K562 (cell line): ENCODE measurements around the gene TAL1. TPM values are rescaled to one million over a fixed set of nuclear protein-coding genes. Genes with fewer than 3 reads are reported as not detected.
A peak's percentile ranks its signal among the peaks of the same experiment; 100 is the strongest.

Experiments
- ARID1B ChIP-seq: fragments of 450-650 bp; IDR thresholded peaks from 2 replicates; pipeline ENCODE4 v1.6.1; 2016; ENCODE audit warnings: antibody characterized with exemption, mild to moderate bottlenecking, inconsistent platforms
- ASH1L ChIP-seq: fragments of 450-650 bp; IDR thresholded peaks from 2 replicates; pipeline ENCODE4 v1.6.1; 2018; ENCODE audit warnings: borderline replicate concordance, mild to moderate bottlenecking, low read depth; ENCODE audit not compliant: partially characterized antibody
- BHLHE40 ChIP-seq: IDR thresholded peaks from 2 replicates; pipeline ENCODE4 v1.6.1; 2011; ENCODE audit warnings: low read length, improper control_type of control experiment
- BMI1 ChIP-seq: fragments of 150-350 bp; IDR thresholded peaks from 2 replicates; pipeline ENCODE4 v1.6.1; 2014; ENCODE audit warnings: low read length
- CSDE1 ChIP-seq, 2 experiments: fragments of 450-650 bp; IDR thresholded peaks; 2 replicates each; pipeline ENCODE4 v1.6.1; 2016; ENCODE audit warnings: mild to moderate bottlenecking in 1 of 2
- FOXA1 ChIP-seq: fragments of 450-650 bp; IDR thresholded peaks from 2 replicates; pipeline ENCODE4 v1.6.1; 2016; ENCODE audit warnings: mild to moderate bottlenecking, borderline replicate concordance
- FOXM1 ChIP-seq, 2 experiments: fragments of 450-650 bp in 1 of 2; sonication (generic) in 1 of 2; formaldehyde crosslinking in 1 of 2; IDR thresholded peaks; 2 replicates each; pipeline versions ENCODE4 v1.6.1 to v1.9.0; 2017 to 2022; ENCODE audit warnings: low read depth in 2 of 2, mild to moderate bottlenecking in 2 of 2, missing genetic modification reagents in 1 of 2, moderate library complexity in 1 of 2
- GTF2F1 ChIP-seq: IDR thresholded peaks from 2 replicates; pipeline ENCODE4 v1.6.1; 2011; ENCODE audit warnings: low read depth, low read length, improper control_type of control experiment
- HBP1 ChIP-seq: fragments of 450-650 bp; formaldehyde crosslinking; IDR thresholded peaks from 2 replicates; pipeline ENCODE4 v1.4.0; 2022; ENCODE audit warnings: missing genetic modification characterization
- HOMEZ ChIP-seq: fragments of 250-450 bp; sonication (Bioruptor Pico); IDR thresholded peaks from 2 replicates; pipeline ENCODE4 v1.4.0; 2020; ENCODE audit warnings: mild to moderate bottlenecking, moderate library complexity
- IRF1 ChIP-seq: sonication (generic); formaldehyde crosslinking; IDR thresholded peaks from 2 replicates; pipeline ENCODE4 v1.8.0; 2022; ENCODE audit warnings: missing genetic modification reagents, mild to moderate bottlenecking, borderline replicate concordance
- MED1 ChIP-seq: sonication (generic); formaldehyde crosslinking; IDR thresholded peaks from 2 replicates; pipeline ENCODE4 v1.8.1; 2023; ENCODE audit warnings: missing genetic modification reagents, borderline replicate concordance
- MIER1 ChIP-seq: fragments of 450-650 bp; IDR thresholded peaks from 2 replicates; pipeline ENCODE4 v1.6.1; 2016; ENCODE audit warnings: antibody characterized with exemption, mild to moderate bottlenecking, low read depth
- MLLT1 ChIP-seq, 2 experiments: fragments of 450-650 bp; IDR thresholded peaks; 2 replicates each; pipeline ENCODE4 v1.6.1; 2016
- PREB ChIP-seq: sonication (generic); formaldehyde crosslinking; IDR thresholded peaks from 2 replicates; pipeline ENCODE4 v1.8.1; 2023; ENCODE audit warnings: mild to moderate bottlenecking, missing genetic modification reagents
- SMARCB1 ChIP-seq: IDR thresholded peaks from 2 replicates; pipeline ENCODE4 v1.6.1; 2011; ENCODE audit warnings: improper control_type of control experiment, low read depth; ENCODE audit not compliant: insufficient read length
- SMC3 ChIP-seq: conservative IDR thresholded peaks from 2 replicates; pipeline ENCODE4 v1.6.1; 2011; ENCODE audit warnings: low read depth, low read length, improper control_type of control experiment; ENCODE audit not compliant: insufficient read depth
- SRF ChIP-seq, 2 experiments: fragments of 250-450, 450-650 bp in 1 of 2; sonication (Bioruptor Pico) in 1 of 2; sonication (generic) in 1 of 2; formaldehyde crosslinking; IDR thresholded peaks; 2 replicates each; pipeline versions ENCODE4 v1.5.0 to v1.5.1; 2020 to 2022; ENCODE audit warnings: mild to moderate bottlenecking in 1 of 2, missing genetic modification reagents in 1 of 2
- TCF7L2 ChIP-seq: fragments of 150-350 bp; IDR thresholded peaks from 2 replicates; pipeline ENCODE4 v1.6.1; 2016; ENCODE audit warnings: low read depth, mild to moderate bottlenecking, low read length, moderate library complexity
- TCFL5 ChIP-seq: fragments of 250-450 bp; sonication (Bioruptor Pico); conservative IDR thresholded peaks from 2 replicates; pipeline ENCODE4 v1.6.1; 2021; ENCODE audit warnings: mild to moderate bottlenecking, moderate library complexity, matching md5 sums
- ZNF324 ChIP-seq: fragments of 250-450 bp; sonication (Bioruptor Pico); IDR thresholded peaks from 2 replicates; pipeline ENCODE4 v1.4.0; 2020; ENCODE audit warnings: mild to moderate bottlenecking
- ZNF41 ChIP-seq: fragments of 250-450 bp; sonication (Bioruptor Pico); conservative IDR thresholded peaks from 2 replicates; pipeline ENCODE4 v1.4.0; 2020; ENCODE audit warnings: mild to moderate bottlenecking
- polyA plus RNA-seq, 8 experiments: library from polyadenylated mRNA; depleted of rRNA in 4 of 8; stranded (reverse) in 5 of 8; unstranded in 3 of 8; fragments of >200 nt; fragmentation: Nextera tagmentation in 2 of 8; fragmentation: Illumina TruSeq in 1 of 8; extraction: Ambion mirVana in 2 of 8; extraction: Trizol in 1 of 8; gene quantifications; 2 replicates each; pipeline versions ENCODE4 v1.2.1 to v1.2.3, GENCODE V29; 2011 to 2014; ENCODE audit warnings: inconsistent platforms in 1 of 8, missing spikeins in 1 of 8
- total RNA-seq, 7 experiments: library from RNA; depleted of rRNA in 6 of 7; stranded (reverse); fragments of >200 nt in 6 of 7; fragmentation: Illumina TruSeq in 2 of 7; extraction: Trizol in 2 of 7; gene quantifications; 2 replicates each; pipeline versions ENCODE4 v1.2.1 to v1.2.3, GENCODE V29; 2011 to 2021; ENCODE audit warnings: low replicate concordance in 1 of 7

The TAL1 gene
- total and polyA plus RNA-seq, 9 of the 15 experiments (the other 6 are each of a cell fraction or from before 2014, with no cell fraction given), result 18.5 to 106 (median 59.7) TPM

- TF ChIP-seq MED1 (no peak), ZNF324 (CRISPR knock-in tag) (no peak; the same call in 1 of the 2 replicates), FOXM1 (IDR thresholded peaks at IDR 0.05; ENCODE audit: low read depth) (peak; percentile 51; the same call in 1 of the 2 replicates), FOXM1 (CRISPR knock-in tag; IDR thresholded peaks at IDR 0.05; ENCODE audit: low read depth) (no peak), SMARCB1 (no peak), BHLHE40 (no peak), FOXA1 (no peak), ARID1B (peak; percentile 5; the same call in 1 of the 2 replicates), ASH1L (no peak), IRF1 (CRISPR knock-in tag) (no peak), ZNF41 (CRISPR knock-in tag) (no peak), GTF2F1 (no peak), CSDE1 (IDR thresholded peaks at IDR 0.05) (no peak), HBP1 (0 out of 2 replicates have a peak, but pooled peaks have one; percentile 33), TCF7L2 (no peak), SMC3 (no peak), MLLT1 (IDR thresholded peaks at IDR 0.05) (peak in 1 of 2 experiments; percentile 3; a peak in 1 of 4 replicates), HOMEZ (no peak), BMI1 (no peak), PREB (CRISPR knock-in tag) (no peak), TCFL5 (CRISPR knock-in tag) (no peak), SRF (CRISPR knock-in tag; IDR thresholded peaks at IDR 0.05) (no peak), MIER1 (no peak)
Observed at GRCh38 chr1:47181955-47182675, 49.9 kb downstream of the TAL1 start (continued).
